NCI-H2107 (cell line): ENCODE results near the gene ADAM12.
"Not testable (repeated sequence)": the region's sequence is repeated elsewhere in the genome, so short reads cannot be mapped to it uniquely, and the experiment has no call there.

ENCODE experiments used
- DNase-seq: peaks from one replicate; lab custom pipeline; 2025; lab: John Stamatoyannopoulos, UW

The ADAM12 gene

DNA sequence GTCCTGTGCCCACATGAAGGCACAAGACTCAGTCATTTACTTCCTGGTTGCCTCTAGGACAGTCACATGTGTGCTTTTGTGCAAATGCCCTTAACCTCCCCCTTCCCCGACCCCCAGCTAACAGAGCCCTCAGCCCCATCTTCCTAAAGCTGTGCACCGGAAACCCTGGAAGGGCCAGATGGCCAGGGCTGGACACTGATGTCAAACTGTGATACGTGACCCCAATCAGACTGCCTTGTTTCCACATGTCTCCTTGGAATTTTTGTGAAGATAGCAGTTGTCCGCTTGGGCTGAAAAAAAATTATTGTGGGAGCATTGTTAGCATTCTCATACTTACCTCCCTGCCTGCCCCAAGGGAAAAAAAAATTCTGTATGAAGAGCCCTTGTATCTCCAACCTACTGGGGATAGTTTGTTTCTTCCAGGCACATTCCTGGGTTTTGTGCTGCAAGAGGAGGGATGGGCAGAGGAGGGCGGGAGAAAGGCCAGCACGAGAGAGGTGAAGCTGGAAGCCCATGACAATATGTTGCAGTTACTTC lies 17.0 kb upstream of the ADAM12 start:
- no peak for DNase-seq

DNA sequence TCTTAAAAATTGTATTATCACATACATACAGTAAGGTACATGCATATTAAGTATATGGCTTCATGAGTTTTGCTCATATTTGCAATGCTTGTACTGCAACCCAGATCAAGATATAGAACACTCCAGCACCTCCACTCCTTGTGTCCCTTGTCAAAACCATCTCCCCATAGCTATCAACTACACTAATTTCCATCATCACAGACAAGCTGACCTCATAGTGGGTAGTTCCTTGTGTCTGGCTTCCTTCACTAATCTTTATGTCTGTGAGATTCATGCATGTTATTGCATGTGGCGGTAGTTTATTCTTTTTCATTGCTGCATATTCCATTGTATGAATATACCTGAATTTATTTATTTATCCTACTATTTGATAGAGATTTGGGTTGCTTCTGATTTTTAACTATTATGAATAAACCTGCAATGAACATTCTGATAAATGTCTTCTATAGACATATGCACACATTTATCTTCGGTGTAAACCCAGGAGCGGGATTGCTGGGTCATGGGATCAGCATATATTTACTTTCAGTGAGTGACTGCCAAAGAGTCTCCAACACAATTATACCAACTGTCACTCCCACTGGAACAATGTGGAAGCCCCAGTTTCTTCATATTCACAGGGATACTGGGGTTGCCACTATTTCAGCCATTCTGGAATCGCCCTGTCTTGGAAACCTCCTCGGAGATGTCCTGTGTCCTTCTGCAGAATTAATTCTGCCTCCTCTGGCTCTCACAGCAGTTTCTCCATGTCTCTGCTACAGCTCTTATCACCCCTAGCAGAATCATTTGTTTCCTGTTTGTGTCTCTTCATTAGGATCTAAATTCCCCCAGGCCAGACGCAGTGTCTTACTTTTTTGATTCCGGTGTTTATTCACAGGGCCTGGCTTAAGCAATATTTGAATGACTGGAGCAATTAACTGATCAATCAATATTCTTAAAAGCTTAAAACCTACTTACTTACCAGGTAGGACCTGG lies 14.7 kb upstream of the ADAM12 start:
- DNase-seq: no peak

DNA sequence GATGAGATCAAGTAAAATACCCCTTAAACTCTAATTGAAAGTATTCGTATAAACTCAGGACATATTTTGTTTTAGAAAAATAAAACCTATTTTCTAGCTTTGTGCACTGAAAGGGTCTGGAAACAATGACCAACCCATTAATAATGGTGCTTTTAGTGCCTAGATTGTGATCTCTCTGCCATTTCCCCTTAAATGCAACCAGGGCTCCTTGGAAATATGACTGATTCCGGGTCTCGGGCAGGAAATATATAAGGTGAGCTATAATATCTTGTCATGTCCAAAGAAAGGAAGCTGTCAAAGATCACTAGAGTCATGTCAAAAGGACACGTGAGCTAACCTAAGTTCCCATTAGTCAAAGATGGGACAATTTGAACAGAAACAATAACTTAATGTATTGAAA lies 12.4 kb upstream of the ADAM12 start:
- DNase-seq: no peak

DNA sequence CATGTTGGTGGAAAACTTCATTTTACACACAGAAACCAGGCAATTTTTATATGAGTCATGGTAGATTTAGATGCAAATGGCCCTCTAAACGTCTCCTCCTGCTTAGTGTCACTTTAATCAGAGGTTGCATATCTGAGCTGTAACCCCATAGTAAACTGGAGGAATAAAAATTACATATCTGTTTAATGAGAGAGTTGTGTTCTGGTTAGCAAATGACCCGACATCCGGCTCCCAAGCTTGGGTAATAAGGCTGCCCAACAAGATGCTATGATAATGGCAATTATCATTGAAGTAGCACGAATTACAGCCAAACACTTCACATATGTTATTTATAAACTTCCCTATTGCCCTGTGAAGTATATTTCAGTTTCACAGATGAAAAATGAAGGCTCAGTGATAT lies 10.6 kb upstream of the ADAM12 start:
- DNase-seq: no peak

DNA sequence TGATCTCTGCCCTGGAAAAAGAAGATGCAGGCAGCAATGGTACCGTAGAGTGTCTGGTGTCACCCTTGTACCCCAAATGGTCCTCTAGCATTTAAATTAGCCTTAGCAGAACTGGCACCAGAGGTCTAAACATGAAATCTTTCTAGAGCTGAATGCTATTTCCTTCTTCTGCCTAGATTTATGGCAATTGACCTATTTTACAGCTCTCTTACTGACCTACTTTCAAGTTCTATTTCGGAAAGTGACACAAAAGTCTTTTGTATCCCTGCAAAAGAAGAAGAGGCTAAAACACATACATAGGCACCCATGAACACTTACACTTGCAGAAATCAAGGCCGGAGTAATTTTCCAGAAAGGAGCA lies 10.1 kb upstream of the ADAM12 start:
- no peak for DNase-seq

DNA sequence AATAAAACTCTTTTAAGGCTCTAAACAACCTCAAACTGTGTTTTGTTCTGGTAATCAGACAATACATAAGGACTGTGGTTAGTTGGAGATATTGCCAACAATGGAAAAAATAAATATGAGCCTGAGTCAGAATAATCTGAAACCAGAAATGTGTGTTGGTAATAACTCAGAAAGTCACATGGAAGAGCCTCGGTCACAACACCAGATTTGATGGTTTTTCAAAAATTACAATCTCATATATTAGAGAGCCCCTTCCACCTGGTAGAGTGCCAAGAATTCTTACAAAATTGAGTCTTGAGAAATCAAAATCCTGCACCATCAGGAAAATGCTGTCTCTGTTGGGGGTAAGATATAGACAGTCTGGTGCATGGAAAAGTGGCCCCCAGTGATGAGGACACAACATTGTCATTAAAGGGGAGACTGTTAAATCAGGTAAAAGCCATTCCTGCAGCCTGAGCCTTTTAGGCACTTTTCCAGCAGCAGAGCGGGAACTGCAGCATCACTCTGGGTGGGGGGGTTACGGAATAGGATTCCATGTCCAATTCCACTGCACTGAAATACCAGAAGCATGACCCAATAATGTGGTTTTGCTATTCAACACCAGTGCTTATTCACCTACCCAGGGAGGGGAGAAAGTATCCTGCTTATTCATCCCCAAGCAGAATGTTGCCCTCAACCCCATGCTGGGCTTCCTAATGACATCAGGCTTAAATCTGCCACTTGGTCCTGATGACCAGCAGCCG lies 9.5 kb upstream of the ADAM12 start:
- no peak for DNase-seq

DNA sequence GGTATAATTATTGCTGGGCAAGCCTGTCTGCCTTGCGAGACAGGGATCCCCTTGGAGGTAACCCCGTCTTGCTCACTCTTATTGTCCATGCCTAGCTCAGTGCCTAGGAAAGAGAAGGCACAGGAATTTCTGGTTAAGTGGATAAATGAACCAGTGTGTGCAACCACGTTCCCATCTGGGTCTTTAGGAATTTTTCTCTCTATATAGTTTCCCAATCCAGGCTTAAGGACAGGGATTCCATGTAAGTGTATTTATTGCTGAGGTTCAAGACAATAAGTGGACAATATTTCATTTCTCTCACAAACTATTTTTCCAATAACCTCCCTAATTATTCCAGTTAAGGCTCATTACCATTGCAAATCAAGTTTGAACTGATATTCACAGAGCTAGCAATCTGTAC lies 8.9 kb upstream of the ADAM12 start:
- DNase-seq: no peak

DNA sequence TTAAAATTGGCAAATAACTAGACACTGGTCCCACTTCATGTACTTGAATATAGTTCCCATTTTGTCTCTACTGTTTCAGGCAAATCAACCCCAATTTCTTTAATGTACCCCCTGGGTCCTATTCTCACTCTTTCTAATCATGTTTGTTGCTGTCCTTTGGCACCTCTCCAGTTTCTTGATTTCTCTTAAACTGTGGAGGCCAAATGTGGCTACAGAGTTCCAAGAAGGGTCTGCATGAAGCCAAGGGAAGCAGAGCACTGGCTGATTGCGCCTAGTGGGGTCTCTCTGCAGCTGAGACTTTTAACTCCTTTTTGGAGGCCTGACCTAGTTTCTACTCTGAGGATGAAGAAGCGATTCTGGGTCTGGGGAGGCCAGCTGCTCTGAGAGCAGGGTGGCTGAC lies 6.7 kb upstream of the ADAM12 start:
- DNase-seq: no peak

DNA sequence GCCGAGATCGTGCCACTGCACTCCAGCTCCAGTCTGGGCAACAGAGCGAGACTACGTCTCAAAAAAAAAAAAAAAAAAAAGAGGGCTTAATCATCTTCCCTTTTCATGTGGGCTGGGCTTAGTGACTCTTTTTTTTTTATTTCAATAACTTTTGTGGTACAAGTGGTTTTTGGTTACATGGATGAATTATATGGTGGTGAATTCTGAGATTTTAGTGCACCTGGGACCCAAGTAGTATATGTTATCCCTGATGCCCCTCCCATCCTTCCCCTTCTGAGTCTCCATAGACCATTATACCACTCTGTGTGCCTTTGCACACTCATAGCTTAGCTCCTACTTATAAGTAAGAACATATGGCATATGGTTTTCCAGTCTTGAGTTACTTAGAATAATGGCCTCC lies 4.8 kb upstream of the ADAM12 start:
- DNase-seq: no peak

DNA sequence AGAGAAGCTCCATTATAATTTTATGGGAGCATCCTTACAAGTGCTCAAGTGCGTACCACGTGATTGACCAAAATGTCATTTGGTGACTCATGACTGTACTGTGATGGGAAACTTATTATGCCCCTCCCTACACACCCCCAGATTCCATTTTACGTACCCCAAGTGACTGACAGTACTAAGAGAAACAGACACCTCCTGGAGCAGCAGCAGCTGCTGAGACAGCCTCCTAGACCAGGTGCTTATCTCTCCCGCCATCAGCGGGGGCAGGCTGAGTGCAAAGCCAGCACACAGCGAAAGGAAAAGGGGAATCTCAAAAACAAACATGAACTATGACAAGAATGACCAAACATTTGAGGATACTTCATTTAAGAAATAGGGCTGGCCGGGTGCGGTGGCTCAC lies 4.2 kb upstream of the ADAM12 start:
- DNase-seq: no peak

DNA sequence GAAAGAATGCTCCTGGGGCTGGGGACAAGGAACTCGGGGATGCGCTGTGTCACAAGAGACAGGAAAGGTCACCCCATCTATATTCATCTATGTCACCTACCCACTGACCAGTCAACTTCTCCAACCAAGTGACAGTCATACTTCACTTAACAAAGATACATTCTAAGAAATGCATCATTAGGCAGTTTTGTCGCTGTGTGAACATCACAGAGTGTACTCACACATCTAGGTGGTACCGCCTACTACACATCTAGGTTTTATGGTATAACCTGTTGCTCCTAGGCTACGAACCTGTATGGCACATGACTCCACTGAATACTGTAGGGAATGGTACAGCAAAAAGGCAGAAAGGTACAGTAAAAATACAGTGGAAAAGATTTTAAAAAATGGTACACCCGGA lies 3.8 kb upstream of the ADAM12 start:
- DNase-seq: no peak

DNA sequence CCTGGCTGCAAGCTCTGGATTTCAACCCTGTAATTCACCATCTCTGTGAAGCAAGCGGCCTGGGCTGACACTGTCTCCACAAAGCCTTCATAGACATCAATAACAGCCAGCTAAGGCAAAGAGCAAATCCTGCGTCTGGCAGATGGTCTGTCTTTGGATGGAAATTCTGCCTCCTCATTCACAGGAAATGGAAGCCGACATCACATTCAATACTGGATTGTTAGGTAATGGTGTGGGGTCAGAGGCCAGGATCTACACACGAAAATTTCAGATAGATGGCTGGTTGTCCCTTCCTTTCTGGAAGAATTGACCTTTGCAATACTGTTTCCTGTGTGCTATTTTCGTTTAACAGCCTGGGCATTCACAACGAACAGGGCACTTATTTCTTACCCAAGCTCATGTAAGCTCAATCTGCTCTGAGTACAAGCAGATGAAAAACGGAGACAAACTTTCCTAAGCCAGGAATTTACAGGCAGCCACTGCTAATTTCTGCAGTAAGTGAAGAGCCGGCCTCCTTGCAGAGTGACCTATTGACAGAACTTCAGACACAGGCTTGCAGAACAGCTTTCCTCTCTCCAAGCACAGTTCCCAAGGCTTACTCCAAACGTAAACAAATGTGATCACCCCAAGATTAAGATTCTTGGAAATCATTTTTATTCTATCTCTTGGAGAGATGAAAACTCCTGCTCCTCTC lies 3.1 kb upstream of the ADAM12 start:
- DNase-seq: no peak

DNA sequence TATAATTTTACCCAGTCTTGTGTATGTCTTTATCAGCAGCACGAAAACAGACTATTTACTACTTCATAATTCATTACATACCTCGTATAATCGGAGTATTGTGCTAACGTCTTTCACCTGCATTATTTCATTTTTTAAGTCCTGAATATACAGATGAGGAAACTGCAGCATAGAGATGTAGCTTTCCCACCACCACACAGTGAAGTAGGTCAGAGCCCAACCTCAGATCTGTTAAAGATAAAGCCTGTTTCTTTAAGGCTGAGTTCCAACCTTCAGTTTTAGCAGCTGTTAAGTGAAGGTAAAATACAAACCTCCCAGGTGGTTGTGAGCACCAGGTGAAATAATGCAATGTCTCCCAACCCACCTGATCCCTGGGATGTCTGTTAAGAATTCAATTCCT lies 2.0 kb upstream of the ADAM12 start:
- no peak for DNase-seq

DNA sequence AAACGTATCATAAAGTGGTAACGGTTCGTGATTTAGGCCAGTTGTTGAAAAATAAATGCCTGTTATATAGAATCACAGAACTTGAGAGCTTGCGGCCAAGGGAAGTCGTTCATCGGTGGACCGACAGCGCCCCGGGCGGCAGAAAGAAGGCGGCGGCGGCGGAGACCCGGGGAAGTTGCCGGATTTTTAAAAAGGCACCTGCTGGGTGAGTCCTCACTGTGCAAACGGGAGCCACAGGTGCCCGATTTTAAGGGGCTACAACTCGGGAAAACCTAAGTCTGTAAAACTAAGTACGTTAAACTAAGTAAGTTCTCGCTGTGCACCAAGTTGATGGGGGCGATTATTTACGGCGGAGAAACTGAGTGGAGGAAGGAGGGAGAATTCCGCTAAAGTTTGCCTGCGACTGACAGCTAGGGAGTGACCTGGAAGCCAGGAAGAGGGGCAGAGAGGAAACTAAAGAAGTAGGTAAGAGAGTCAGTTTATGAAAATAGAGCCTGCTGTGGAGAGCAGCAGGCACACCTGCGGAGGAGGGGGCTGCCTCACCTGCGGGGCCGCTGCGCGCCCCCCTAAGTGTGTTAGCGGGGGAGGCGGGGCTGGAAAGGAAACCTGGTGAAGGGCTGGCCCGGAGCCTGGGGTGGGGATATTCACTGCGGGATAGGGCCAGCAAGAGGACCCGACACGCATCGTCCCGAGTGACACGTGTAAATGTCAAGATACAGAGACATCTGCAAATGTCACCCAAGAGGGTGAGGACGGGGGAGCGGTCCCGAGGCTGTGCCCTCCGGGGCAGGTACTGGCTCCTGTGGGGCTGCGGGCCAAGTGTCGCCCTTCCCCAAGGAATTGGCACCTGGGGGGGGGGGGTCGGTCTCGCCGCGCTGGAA lies 996 bp downstream of the ADAM12 start:
- no peak for DNase-seq

DNA sequence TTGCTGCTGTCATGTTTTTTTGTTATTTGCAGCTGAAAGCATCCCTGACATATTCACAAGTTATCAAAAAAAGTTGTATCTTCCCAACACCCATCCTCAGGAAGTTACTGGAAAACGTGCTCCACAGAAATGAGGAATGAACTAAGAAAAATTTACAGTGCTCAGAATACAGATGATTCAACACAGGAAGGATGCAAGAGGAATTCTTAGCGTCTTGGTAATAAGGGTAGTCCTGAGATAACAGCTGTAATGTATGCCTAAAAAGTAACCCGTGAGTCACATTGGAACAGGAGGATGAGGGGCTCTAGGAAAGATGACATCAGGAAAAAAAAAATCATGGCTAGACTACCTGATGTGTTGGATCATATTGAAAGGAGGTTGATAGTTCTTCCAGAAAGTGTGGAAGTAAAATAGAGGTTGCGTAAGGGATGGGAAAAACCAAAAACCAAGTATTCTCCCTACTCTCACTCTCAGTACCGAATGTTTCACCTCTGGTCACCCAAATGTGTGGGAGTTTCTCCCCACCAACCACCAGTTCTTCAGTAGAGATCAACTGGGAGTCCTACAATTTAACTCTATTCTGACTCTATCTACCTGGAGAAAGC lies 3.9 kb downstream of the ADAM12 start:
- no peak for DNase-seq

DNA sequence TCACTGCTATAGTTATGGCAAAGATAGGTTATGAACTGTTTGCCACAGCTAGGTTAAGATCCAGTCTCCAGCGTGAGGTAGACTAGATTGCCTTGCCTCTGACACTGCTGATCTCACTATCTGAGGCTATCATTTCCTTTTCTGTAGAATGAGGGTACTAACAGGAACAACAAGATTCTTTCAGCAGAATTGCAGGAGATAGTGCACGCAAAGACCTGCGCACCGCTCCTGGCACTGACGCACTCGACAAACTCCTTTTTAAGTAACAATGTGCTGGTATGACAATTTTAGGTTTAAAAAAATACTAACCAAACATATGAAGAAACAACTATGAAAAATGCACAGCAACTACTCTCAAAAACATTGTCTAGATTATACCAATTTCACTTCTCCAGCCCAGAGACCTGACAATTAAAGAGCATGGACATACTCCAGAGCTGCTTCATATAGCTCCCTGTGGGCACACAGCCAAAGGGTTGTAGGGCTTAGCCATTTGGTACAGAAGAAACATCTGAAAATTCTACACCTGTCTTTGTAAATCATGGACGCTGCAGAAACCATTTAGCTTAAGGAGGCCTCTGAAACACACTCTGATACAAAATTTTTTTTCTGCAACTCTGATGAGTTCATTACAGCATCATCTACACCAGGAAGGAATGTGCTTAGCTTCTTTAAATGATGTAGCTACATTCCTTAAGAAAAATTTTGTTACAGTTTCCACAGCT lies 7.8 kb downstream of the ADAM12 start:
- no peak for DNase-seq

DNA sequence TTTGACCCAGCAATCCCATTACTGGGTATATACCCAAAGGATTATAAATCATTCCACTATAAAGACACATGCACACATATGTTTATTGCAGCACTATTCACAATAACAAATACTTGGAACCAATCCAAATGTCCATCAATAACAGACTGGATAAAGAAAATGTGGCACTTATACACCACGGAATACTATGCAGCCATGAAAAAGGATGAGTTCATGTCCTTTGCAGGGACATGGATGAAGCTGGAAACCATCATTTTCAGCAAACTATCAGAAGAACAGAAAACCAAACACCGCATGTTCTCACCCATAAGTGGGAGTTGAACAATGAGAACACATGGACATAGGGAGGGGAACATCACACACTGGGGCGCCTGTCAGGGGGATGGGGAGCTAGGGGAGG lies 9.1 kb downstream of the ADAM12 start:
- DNase-seq: not testable (repeated sequence)

DNA sequence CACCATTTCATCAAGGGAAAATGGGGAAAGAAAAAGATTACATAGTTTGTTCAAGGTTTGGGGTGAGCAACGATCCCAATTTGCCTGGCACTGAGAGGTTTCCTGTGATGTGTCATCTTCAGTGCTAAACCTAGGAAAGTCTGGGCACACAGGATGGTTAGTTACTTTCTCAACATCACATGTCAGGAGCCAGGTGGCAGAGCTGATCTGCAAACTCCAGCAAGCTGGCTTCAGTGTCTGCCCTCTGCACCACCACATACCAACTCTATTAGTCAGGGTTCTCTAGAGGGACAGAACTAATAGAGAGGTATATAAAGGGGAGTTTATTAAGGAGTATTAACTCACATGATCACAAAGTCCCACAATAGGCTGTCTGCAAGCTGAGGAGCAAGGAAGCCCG lies 11.3 kb downstream of the ADAM12 start:
- DNase-seq: no peak

DNA sequence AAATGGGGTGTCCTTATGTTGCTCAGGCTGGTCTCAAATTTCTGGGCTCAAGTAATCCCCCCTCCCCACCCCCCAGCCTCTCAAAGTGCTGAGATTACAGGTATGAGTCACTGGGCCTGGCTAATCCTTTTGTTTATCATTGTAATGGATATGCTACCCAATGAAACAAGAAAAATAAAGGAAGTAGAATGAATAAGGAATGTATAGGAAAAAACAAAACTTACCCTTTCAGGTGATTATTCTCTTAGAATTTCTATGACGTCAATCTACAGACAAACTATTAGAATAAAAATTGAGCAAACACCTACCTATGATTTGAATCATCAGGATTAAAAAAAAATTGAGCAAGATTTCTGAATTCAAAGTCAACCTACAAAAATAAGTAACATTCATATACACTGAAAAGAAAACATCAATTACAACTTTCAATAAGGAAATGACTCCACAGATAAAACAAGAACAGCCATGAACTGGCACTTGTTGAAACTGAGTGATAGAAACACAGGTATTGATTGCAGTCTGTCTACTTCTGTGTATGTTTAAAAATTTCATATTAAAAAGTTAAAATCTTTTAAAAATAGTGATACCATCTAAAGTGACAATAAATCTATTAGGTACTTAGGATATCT lies 12.2 kb downstream of the ADAM12 start:
- DNase-seq: no peak

DNA sequence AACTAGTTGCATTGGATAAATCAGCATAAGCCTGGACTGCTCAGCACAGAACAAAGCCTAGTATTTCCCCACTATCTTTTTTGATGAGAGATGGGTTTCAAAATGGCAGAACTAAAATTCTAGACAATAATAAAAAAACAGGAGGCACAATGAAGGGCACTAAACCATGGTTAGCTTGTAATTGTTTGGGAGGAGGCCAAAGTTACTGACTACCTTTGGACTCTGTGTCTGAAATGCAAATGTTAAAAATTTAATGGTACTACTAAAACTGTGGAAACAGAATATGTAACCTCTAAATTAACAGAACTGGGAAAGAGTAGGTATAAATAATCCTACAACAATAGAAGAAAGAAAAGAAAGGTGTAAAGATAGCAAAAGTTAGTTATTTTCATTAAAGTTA lies 13.0 kb downstream of the ADAM12 start:
- DNase-seq: no peak
